HepG2 (cell line): Measurements from ENCODE around the gene MPC1L. TPM values are rescaled to one million over a fixed set of nuclear protein-coding genes. Genes with fewer than 3 reads are reported as not detected.

Source experiments
- ATAC-seq: fragments of 200-7000 bp; cut with Tn5 transposase; 3 replicates; pipeline ENCODE4 v1.9.1; 2020; ENCODE audit warnings: mild to moderate bottlenecking, moderate library complexity
- BruUV-seq: library from RNA; stranded (reverse); fragments of 400-500 nt; replicated peaks from 2 replicates; lab custom pipeline; 2021; lab: Mats Ljungman, UMichigan
- CTCF ChIA-PET: fragments of 300-600 bp; formaldehyde crosslinking; extraction: SDS; loops from one replicate; lab custom pipeline; 2021; ENCODE audit warnings: low total read pairs, inconsistent platforms, low intra/inter-chr PET ratio; lab: Yijun Ruan, JAX
- POLR2A ChIA-PET: fragments of 350-600 bp; sonication (Branson Sonifier 250); formaldehyde crosslinking; loops from one replicate; lab custom pipeline; 2020; ENCODE audit warnings: antibody characterized with exemption, inconsistent platforms; lab: Yijun Ruan, JAX
- DNase-seq: peaks from one replicate; pipeline ENCODE4 v3.0.0-alpha.2; 2015; ENCODE audit warnings: low spot score
- FAIRE-seq: peaks from 3 replicates; lab custom pipeline; 2011; peaks lifted over from hg19 to GRCh38; lab: Jason Lieb, UNC
- H2AFZ ChIP-seq: one replicate; pipeline ENCODE4 v1.6.1; 2011; ENCODE audit warnings: low read length, inconsistent platforms
- H3K27ac ChIP-seq: fragments of 300-600 bp; 3 replicates; pipeline ENCODE4 v1.8.0; 2011; ENCODE audit warnings: mixed run types, mild to moderate bottlenecking, mixed read lengths, low read length, inconsistent platforms; ENCODE audit not compliant: insufficient read depth; ENCODE audit errors: extremely low read length
- H3K27me3 ChIP-seq, 2 experiments: fragments of 200-600 bp in 1 of 2; 2 replicates in 1 of 2; 3 replicates in 1 of 2; pipeline versions ENCODE4 v1.6.0 to v1.8.0; 2011; ENCODE audit warnings: low read length in 2 of 2, mild to moderate bottlenecking in 2 of 2, moderate library complexity in 2 of 2, inconsistent platforms in 1 of 2; ENCODE audit not compliant: insufficient read depth in 2 of 2, control insufficient read depth in 1 of 2
- H3K36me3 ChIP-seq, 2 experiments: fragments of 200-600 bp in 1 of 2; replicated peaks in 1 of 2; 2 replicates in 1 of 2; 3 replicates in 1 of 2; pipeline versions ENCODE4 v1.5.1 to v1.8.0; 2011; ENCODE audit warnings: low read length in 2 of 2, inconsistent platforms in 1 of 2; ENCODE audit not compliant: insufficient read depth in 2 of 2, control insufficient read depth in 1 of 2
- H3K4me1 ChIP-seq: 2 replicates; pipeline ENCODE4 v1.5.1; 2012; ENCODE audit warnings: low read length, inconsistent platforms; ENCODE audit not compliant: insufficient read depth
- H3K4me2 ChIP-seq: 2 replicates; pipeline ENCODE4 v1.6.0; 2011; ENCODE audit warnings: low read depth, low read length, inconsistent platforms
- H3K4me3 ChIP-seq, 3 experiments: fragments of 200-600 bp in 1 of 3; sonication (generic), shearing (Covaris generic) in 1 of 3; replicated peaks in 1 of 3; 2 replicates each; pipeline ENCODE4 v1.5.1; 2011 to 2016; ENCODE audit warnings: low read length in 3 of 3, inconsistent platforms in 2 of 3, low read depth in 2 of 3, mild to moderate bottlenecking in 2 of 3, control low read depth in 1 of 3, mixed read lengths in 1 of 3; ENCODE audit not compliant: insufficient read depth in 1 of 3
- H3K79me2 ChIP-seq: one replicate; pipeline ENCODE4 v1.6.1; 2011; ENCODE audit warnings: low read length, inconsistent platforms; ENCODE audit not compliant: insufficient read depth
- H3K9ac ChIP-seq: 2 replicates; pipeline ENCODE4 v1.6.0; 2011; ENCODE audit warnings: mild to moderate bottlenecking, low read depth, low read length, inconsistent platforms; ENCODE audit not compliant: insufficient read depth
- H3K9me3 ChIP-seq: 2 replicates; pipeline ENCODE4 v1.5.1; 2012; ENCODE audit warnings: mild to moderate bottlenecking, low read length
- H4K20me1 ChIP-seq: 2 replicates; pipeline ENCODE4 v1.6.0; 2011; ENCODE audit warnings: inconsistent platforms, mild to moderate bottlenecking, low read length, moderate library complexity; ENCODE audit not compliant: insufficient read depth
- BRD4 ChIP-seq: sonication (generic); formaldehyde crosslinking; IDR thresholded peaks from 2 replicates; pipeline ENCODE4 v1.4.0; 2020; ENCODE audit warnings: missing genetic modification reagents
- CENPT ChIP-seq: sonication (generic); formaldehyde crosslinking; IDR thresholded peaks from 2 replicates; pipeline ENCODE4 v1.8.0; 2022; ENCODE audit warnings: low read depth, mild to moderate bottlenecking, moderate library complexity, missing genetic modification reagents
- CENPX ChIP-seq: sonication (generic); formaldehyde crosslinking; IDR thresholded peaks from 2 replicates; pipeline ENCODE4 v1.9.0; 2021; ENCODE audit warnings: mild to moderate bottlenecking, missing genetic modification reagents, moderate library complexity
- CTCF ChIP-seq: sonication (generic); formaldehyde crosslinking; IDR thresholded peaks from 2 replicates; pipeline ENCODE4 v1.5.0; 2020; ENCODE audit warnings: mild to moderate bottlenecking, missing genetic modification reagents, moderate library complexity
- DDIT3 ChIP-seq: sonication (generic); formaldehyde crosslinking; IDR thresholded peaks from 2 replicates; pipeline ENCODE4 v1.4.0; 2020; ENCODE audit warnings: mild to moderate bottlenecking, missing genetic modification reagents
- HNF4G ChIP-seq, 2 experiments: sonication (generic) in 1 of 2; formaldehyde crosslinking in 1 of 2; IDR thresholded peaks; 2 replicates each; pipeline versions ENCODE4 v1.4.0 to v1.6.1; 2011 to 2020; ENCODE audit warnings: borderline replicate concordance in 2 of 2, low read depth in 2 of 2, mild to moderate bottlenecking in 2 of 2, low read length in 1 of 2, missing genetic modification reagents in 1 of 2, moderate library complexity in 1 of 2
- KLF11 ChIP-seq: IDR thresholded peaks from 2 replicates; pipeline ENCODE4 v1.6.1; 2016; ENCODE audit warnings: missing compliant biosample characterization
- SMARCC2 ChIP-seq: fragments of 450-650 bp; IDR thresholded peaks from 2 replicates; pipeline ENCODE4 v1.6.1; 2017; ENCODE audit warnings: antibody characterized with exemption, mild to moderate bottlenecking
- SMC3 ChIP-seq: IDR thresholded peaks from 2 replicates; pipeline ENCODE4 v1.6.1; 2011; ENCODE audit warnings: low read length, improper control_type of control experiment
- STAG1 ChIP-seq: sonication (generic); formaldehyde crosslinking; IDR thresholded peaks from 2 replicates; pipeline ENCODE4 v1.4.0; 2020; ENCODE audit warnings: missing genetic modification reagents
- ZBTB38 ChIP-seq: sonication (generic); formaldehyde crosslinking; IDR thresholded peaks from 2 replicates; pipeline ENCODE4 v1.5.1; 2020; ENCODE audit warnings: mild to moderate bottlenecking, missing genetic modification reagents
- ZNF564 ChIP-seq: sonication (generic); formaldehyde crosslinking; IDR thresholded peaks from 2 replicates; pipeline ENCODE4 v1.8.1; 2023; ENCODE audit warnings: mild to moderate bottlenecking, missing genetic modification reagents
- ZNF576 ChIP-seq: sonication (generic); formaldehyde crosslinking; IDR thresholded peaks from 2 replicates; pipeline ENCODE4 v1.4.0; 2020; ENCODE audit warnings: mild to moderate bottlenecking, missing genetic modification reagents
- ZNF616 ChIP-seq: sonication (generic); formaldehyde crosslinking; IDR thresholded peaks from 2 replicates; pipeline ENCODE4 v1.5.0; 2020; ENCODE audit warnings: low read depth, mild to moderate bottlenecking, missing genetic modification reagents
- ZNF629 ChIP-seq: sonication (generic); formaldehyde crosslinking; conservative IDR thresholded peaks from 2 replicates; pipeline ENCODE4 v1.5.0; 2020; ENCODE audit warnings: missing genetic modification reagents
- ZNF674 ChIP-seq: sonication (generic); formaldehyde crosslinking; IDR thresholded peaks from 2 replicates; pipeline ENCODE4 v1.5.0; 2020; ENCODE audit warnings: low read depth, mild to moderate bottlenecking, missing genetic modification reagents
- ZNF75D ChIP-seq: sonication (generic); formaldehyde crosslinking; IDR thresholded peaks from 2 replicates; pipeline ENCODE4 v1.8.1; 2023; ENCODE audit warnings: missing genetic modification reagents, mild to moderate bottlenecking, borderline replicate concordance
- ZSCAN12 ChIP-seq: sonication (generic); formaldehyde crosslinking; IDR thresholded peaks from 2 replicates; pipeline ENCODE4 v1.9.0; 2021; ENCODE audit warnings: mild to moderate bottlenecking, missing genetic modification reagents
- WGBS: methylation state at CpG from one replicate; pipeline ENCODE4 v1.1.6; 2017; ENCODE audit warnings: low lambda C conversion rate; 5-methylcytosine and 5-hydroxymethylcytosine counted together
- in situ Hi-C: cut with HindIII; loops from 2 replicates; pipeline ENCODE4 v1.10.0; 2017; ENCODE audit warnings: low pct_unique_long_range_greater_than_20kb; ENCODE audit not compliant: extremely low pct_ligation_motif_present
- intact Hi-C: fragments of 100-400 bp; cut with micrococcal nuclease; formaldehyde crosslinking; loops from one replicate; pipeline ENCODE4 v1.10.0; 2022; ENCODE audit not compliant: unreplicated experiment
- polyA plus RNA-seq, 8 experiments: library from polyadenylated mRNA; depleted of rRNA in 3 of 8; stranded (reverse) in 7 of 8; unstranded in 1 of 8; fragments of >200 nt; fragmentation: Illumina TruSeq in 4 of 8; extraction: Trizol in 4 of 8; gene quantifications; 2 replicates each; pipeline versions ENCODE4 v1.2.1 to v1.2.3, GENCODE V29; 2011 to 2016; ENCODE audit warnings: low read depth in 4 of 8, missing spikeins in 1 of 8, mixed read lengths in 1 of 8; ENCODE audit not compliant: insufficient read depth in 1 of 8
- total RNA-seq, 5 experiments: library from RNA; depleted of rRNA; stranded (reverse); fragments of >200 nt; fragmentation: Illumina TruSeq; extraction: Trizol; gene quantifications; 2 replicates each; pipeline ENCODE4 v1.2.3, GENCODE V29; 2016; ENCODE audit warnings: low read depth in 1 of 5

MPC1L gene
- total and polyA plus RNA-seq, 2 of the 13 experiments (the other 11 are each of a cell fraction or from before 2014, with no cell fraction given), result not detected

GRCh38 chrX:40573763-40574162 is 49.5 kb upstream of the MPC1L start:
- Histone ChIP-seq H3K4me2 (no peak overlapping the region), H3K4me3 (no peak overlapping the region), H3K27me3 (peaks cover 0 to 1% of the 10 kb centered on the region in 2 experiments; a peak in 1 of 5 replicates), H3K9me3 (no peaks in the 10 kb centered on the region), H2AFZ (no peak overlapping the region), H3K9ac (no peak overlapping the region), H3K4me1 (peaks cover 28% of the 10 kb centered on the region), H3K79me2 (no peaks in the 10 kb centered on the region), H3K27ac (no peak overlapping the region), H3K36me3 (no peaks in the 10 kb centered on the region), H4K20me1 (no peaks in the 10 kb centered on the region)
- TF ChIP-seq BRD4 (CRISPR knock-in tag), result no peak
- no peak for TF ChIP-seq ZBTB38 (CRISPR knock-in tag)
- peak; percentile 18; the same call in 1 of the 2 replicates for TF ChIP-seq SMC3
- no peak for TF ChIP-seq ZNF674
- TF ChIP-seq CTCF (CRISPR knock-in tag), result peak; percentile 69
- TF ChIP-seq ZSCAN12 (CRISPR knock-in tag), result no peak
- TF ChIP-seq KLF11, result no peak
- no peak for TF ChIP-seq DDIT3 (CRISPR knock-in tag)
- TF ChIP-seq ZNF616 (CRISPR knock-in tag), result no peak
- TF ChIP-seq ZNF75D, result no peak
- no peak for TF ChIP-seq CENPX (CRISPR knock-in tag)
- TF ChIP-seq STAG1 (CRISPR knock-in tag), result peak; percentile 56
- peak; percentile 98 for TF ChIP-seq ZNF564 (CRISPR knock-in tag)
- TF ChIP-seq CENPT (CRISPR knock-in tag), result no peak
- peak; percentile 92; the same call in 1 of the 2 replicates for TF ChIP-seq ZNF576 (CRISPR knock-in tag)
- TF ChIP-seq SMARCC2, result no peak
- TF ChIP-seq ZNF629 (CRISPR knock-in tag), result no peak
- no peak for TF ChIP-seq HNF4G (IDR thresholded peaks at IDR 0.05; ENCODE audit: borderline replicate concordance, low read depth, low read length)
- no peak for TF ChIP-seq HNF4G (CRISPR knock-in tag; IDR thresholded peaks at IDR 0.05; ENCODE audit: borderline replicate concordance, low read depth)
- FAIRE-seq (no peak), DNase-seq (peak; percentile 18), ATAC-seq (peak; percentile 48; the same call in 1 of the 3 replicates)
- no TSS peak for BruUV-seq
- POLR2A ChIA-PET, result no interaction called here
- WGBS, result 0% methylated on average over 2 of the region's 2 CpGs
- intact Hi-C loops, result no loop called here
- CTCF ChIA-PET, result interaction anchor here (1.9 kb wide), 1 partner anchor 30 kb away, joined by 6 read pairs; no protein-coding TSS in a partner anchor
- in situ Hi-C loops, result no loop called here
